LoVo (cell line): ENCODE data around the gene KANK4.

Source experiments
- DNase-seq: peaks from one replicate; pipeline ENCODE4 v3.0.0-alpha.2; 2016; ENCODE audit warnings: low spot score

KANK4 gene

DNA sequence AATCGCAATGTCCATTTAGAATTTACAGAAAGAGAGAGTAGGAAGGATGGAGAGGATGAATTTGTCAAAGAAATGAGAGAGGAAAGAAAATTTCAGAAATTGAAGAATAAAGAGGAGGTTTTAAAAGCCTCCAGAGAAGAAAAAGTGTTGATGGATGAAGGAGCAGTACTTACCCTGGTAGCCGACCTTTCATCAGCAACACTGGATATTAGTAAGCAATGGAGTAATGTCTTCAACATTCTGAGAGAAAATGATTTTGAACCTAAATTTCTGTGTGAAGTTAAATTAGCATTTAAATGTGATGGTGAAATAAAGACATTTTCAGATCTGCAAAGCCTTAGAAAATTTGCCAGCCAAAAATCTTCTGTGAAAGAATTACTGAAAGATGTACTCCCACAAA lies 112.0 kb downstream of the KANK4 start:
- DNase-seq = no peak

DNA sequence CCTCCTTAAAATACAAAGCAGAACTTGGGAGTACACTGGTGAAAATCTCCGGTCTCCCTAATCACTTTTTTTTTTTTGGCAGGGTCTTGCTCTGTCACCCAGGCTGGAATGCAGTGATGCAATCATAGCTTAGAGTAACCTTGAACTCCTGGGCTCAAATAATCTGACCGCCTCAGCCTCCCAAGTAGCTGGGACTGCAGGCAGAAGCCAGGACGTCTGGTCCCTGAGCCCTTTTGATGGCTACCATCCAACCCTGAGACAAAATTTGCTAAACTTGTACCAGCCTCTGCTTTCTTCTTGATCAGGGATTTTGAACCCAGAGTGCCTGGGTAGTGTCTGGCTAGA lies 120.5 kb downstream of the KANK4 start:
- no peak for DNase-seq

DNA sequence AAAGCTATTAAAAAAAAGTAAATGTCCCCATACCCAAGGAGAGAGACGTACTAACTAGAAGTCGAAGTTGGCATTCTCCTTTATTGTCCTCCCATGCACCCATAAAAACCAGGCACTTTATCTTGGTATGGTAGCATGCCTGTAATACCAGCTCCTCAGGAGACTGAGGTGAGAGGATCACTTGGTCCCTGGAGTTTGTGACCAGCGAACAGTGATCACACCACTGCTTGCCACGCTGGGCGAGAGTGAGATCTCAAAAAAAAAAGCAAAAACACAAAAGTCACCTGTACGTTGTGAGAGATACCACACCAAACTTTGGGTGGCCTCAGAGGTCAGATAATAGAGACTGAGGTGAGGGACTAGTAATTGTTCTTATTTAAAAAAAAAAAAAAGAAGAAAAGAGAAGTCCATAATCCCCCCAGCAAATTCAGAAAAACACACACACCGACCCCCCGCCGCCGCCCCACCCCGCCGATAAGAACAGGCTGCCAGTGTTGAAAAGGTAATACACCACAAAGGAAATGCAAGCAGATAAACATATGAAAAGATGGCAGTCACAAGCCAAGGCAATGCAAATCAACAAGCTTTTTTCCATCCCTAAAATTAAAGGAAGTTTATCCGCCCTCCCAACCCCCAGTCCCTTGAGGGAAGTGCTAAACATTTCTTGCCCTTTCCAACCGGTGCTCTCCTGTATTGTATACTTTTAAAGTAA lies 121.0 kb downstream of the KANK4 start:
- no peak for DNase-seq

DNA sequence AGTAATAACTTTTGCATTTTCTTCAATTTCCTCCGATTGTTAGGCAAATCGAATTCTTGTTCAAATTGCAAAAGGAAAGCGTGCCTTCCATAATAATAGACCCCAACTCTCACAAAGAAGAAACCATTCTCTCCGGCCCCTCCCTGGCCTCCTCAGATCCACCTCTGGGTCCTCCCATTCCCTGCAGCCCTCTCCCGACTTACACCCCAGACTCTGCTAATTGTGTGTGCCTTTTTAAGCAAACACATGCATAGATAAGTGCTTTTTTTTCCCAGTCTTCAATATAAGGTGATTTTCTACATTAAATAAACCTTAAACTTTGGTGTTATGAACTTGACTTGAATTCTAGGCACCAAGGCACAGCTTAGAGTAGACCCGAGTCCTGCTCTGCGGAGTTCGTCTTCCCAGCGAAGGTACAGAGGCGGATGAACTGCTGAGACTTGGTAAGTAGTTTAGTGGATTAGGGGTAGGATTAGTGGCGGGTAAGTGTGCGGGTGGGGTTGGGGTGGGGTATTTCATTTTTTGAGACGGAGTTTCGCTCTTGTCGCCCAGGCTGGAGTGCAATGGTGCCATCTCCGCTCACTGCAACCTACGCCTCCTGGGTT lies 123.0 kb downstream of the KANK4 start:
- DNase-seq = no peak

DNA sequence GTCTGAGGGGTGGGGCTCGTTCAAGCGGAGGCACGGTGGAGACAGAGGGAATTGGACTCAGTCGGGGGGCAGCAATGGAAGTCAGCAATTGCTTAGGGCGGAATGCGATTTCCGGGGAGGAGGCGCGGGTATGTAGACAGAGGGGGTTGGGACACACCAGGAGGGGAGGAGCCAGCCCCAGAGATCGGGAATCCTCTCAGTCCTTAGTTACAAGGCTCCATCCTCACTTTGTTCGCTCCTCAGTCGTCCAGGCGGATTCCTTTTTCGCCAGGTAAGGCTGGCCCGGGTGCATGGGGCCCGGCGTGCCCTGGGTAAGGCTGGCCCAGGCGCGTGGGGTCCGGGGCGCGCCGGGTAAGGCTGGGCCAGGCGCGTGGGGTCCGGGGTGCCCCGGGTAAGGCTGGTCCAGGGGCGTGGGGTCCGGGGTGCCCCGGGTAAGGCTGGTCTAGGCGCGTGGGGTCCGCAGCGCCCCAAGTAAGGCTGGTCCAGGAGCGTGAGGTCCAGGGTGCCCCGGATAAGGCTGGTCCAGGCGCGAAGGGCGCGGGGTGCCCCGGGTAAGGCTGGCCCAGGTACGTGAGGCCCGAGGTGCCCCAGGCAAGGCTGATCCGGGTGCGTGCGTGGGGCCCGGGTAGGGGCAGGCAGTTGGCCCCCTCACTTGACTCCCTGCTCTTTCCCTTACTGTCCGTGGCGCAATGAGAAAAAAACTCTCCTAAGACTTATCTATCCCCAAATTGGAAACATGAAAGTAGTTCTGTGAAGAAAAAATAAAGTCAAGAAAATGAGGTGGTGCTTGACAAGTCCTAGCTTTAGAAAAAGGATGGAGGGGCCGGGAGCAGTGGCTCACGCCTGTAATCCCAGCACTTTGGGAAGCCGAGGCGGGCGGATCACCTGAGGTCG lies 124.3 kb downstream of the KANK4 start, which contains the start of gene L1TD1:
Gene L1TD1 (plus strand): TSS at position 199 of the 894 bp plus-strand sequence. CDS start 11,780 bp downstream, outside the sequence.
- no peak for DNase-seq

DNA sequence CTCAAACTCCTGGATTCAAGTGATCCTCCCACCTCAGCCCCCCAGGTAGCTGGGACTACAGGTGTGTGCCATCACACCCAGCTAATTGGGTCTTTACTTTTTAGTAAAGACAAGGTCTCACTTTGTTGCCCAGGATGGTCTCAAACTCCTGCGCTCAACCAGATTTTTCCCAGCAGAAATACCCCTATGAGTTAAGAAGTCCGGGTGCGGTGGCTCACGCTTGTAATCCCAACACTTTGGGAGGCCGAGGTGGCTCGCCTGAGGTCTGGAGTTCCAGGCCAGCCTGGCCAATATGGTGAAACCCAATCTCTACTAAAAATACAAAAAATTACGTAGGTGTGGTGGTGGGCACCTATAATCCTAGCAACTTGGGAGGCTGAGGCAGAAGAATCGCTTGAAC lies 131.1 kb downstream of the KANK4 start:
- DNase-seq = no peak

DNA sequence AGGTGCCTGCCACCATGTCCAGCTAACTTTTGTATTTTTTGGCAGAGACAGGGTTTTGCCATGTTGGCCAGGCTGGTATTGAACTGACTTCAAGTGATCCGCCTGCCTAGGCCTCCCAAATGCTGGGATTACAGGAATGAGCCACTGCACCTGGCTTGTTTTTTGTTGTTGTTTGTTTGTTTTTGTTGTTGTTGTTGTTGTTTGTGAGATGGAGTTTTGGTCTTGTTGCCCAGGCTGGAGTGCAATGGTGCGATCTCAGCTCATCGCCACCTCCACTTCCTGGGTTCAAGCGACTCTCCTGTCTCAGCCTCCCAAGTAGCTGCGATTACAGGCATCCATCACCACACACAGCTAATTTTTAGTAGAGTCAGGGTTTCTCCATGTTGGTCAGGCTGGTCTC lies 131.7 kb downstream of the KANK4 start:
- DNase-seq = no peak
